NCI-H2029 (cell line): ENCODE results near the gene PLEKHA7.

Experiments
- DNase-seq: peaks from one replicate; lab custom pipeline; 2025; lab: John Stamatoyannopoulos, UW

Gene PLEKHA7

DNA sequence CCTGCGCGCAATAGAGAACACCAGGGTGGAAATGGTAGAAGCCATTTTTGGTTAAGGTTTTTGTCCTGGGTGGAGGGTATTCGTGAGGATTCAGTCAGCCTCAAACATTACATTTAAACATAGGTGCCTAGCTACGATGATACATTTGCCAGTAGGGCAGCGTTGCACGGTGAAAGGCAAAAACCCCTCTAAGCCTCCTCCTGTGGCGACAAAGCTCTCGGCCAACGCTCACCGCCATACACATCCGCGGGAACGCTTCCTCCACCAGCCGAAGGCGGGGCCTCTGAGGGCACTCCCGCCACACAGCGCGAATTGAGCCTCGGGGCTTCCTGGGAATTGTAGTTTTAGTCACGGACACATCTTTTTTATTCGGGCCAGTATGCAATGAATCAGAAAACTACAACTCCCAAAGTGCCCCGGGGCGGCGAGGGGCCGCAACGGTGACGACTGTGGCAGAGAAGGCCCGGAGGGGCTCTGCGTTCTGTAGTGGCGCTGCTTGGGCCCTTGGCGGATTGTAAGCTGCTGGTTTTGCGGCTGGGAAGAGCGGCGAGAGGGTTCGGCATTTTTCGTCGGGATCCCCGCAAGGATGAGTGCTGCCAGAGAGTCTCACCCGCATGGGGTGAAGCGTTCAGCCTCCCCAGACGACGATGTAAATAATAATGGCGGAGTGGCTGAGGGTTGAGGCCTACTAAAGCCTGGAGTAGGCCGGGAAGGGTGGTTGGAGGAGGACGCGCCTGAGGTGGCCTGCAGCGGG, 275.8 kb downstream of the PLEKHA7 start, which contains the start of gene C11orf58:
TSS of gene C11orf58 (plus strand) at position 455 of the 754 bp plus-strand sequence. CDS start at position 587, 132 bp downstream.
- peak; percentile 98 for DNase-seq

DNA sequence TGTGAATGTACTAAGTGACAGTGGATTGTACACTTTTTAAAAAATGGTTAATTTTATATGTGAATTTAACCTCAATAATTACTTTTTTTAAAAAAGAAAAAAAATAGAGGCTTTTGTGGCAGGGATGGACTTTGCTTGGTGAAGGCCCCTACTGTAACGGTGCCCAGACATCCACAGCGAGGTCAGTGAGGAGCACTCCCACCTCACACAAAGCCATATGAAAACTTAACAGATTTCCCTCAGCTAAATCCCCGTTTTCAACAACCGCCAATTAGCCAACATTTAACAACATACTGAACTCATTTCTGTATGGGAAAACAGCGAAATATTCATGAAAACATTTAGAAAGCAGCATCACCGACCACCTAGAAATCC, 276.4 kb downstream of the PLEKHA7 start:
- peak; percentile 15 for DNase-seq
